Heart right ventricle (tissue), 16 donors: Measurements from ENCODE around the gene MYO18B. TPM values are rescaled to one million over a fixed set of nuclear protein-coding genes. Genes with fewer than 3 reads are reported as not detected.

ENCODE experiments used
- ATAC-seq, 8 donors: fragments of 200-7000 bp; cut with Tn5 transposase; one replicate each; pipeline ENCODE4 v1.9.1; 2020; ENCODE audit warnings: mild to moderate bottlenecking in 8 of 8, moderate library complexity in 8 of 8, moderate number of reproducible peaks in 1 of 8
- DNase-seq, 2 donors: peaks; one replicate each; pipeline ENCODE4 v3.0.0-alpha.2; 2020
- H3K27ac ChIP-seq, 10 donors: fragments of 200-600 bp; sonication (generic) in 2 of 10; one replicate each; pipeline versions ENCODE4 v1.5.0 to v1.8.0; 2020 to 2022; ENCODE audit warnings: mild to moderate bottlenecking in 3 of 10
- H3K27me3 ChIP-seq, 7 donors: fragments of 200-600 bp; one replicate each; pipeline ENCODE4 v1.8.0; 2021 to 2022; ENCODE audit warnings: mild to moderate bottlenecking in 2 of 7
- H3K36me3 ChIP-seq, 9 donors: fragments of 200-600 bp; sonication (generic) in 1 of 9; one replicate each; pipeline versions ENCODE4 v1.5.0 to v1.8.0; 2020 to 2022; ENCODE audit warnings: mild to moderate bottlenecking in 2 of 9
- H3K4me1 ChIP-seq, 9 donors: fragments of 200-600 bp; sonication (generic) in 1 of 9; one replicate each; pipeline versions ENCODE4 v1.5.0 to v1.8.0; 2020 to 2022; ENCODE audit warnings: mild to moderate bottlenecking in 4 of 9
- H3K4me3 ChIP-seq, 10 donors: fragments of 200-600 bp; sonication (generic) in 2 of 10; one replicate each; pipeline versions ENCODE4 v1.5.0 to v1.8.0; 2020 to 2022; ENCODE audit warnings: mild to moderate bottlenecking in 7 of 10, moderate library complexity in 2 of 10
- H3K9me3 ChIP-seq, 11 donors: fragments of 200-600 bp in 10 of 11; sonication (generic) in 2 of 11; one replicate each; pipeline versions ENCODE4 v1.5.0 to v1.8.0; 2013 to 2022; ENCODE audit warnings: mild to moderate bottlenecking in 2 of 11, control low read depth in 1 of 11, moderate library complexity in 1 of 11
- WGBS, 2 donors: extraction: QIAGEN DNeasy Blood & Tissue Kit; methylation state at CpG; one replicate each; pipeline ENCODE4 v1.1.7; 2013; ENCODE audit warnings: inconsistent platforms in 1 of 2; 5-methylcytosine and 5-hydroxymethylcytosine counted together
- intact Hi-C, 10 donors: fragments of 100-400 bp; cut with DNase I; formaldehyde crosslinking; loops; one replicate each; pipeline versions ENCODE4 v1.11.1 to v1.14.2; 2022
- long read RNA-seq, 3 donors: library from polyadenylated mRNA; unstranded; transcript quantifications; one replicate each; pipeline ENCODE4 v2.0.0, GENCODE V29; 2020 to 2021
- polyA plus RNA-seq, 2 donors: library from polyadenylated mRNA; stranded (reverse); fragments of 200-250 nt; gene quantifications; one replicate each; pipeline ENCODE4 v1.2.3, GENCODE V29; 2013
- total RNA-seq, 10 donors: library from RNA; stranded (reverse); fragmentation: NEBNext Ultra II Directional in 3 of 10; extraction: Animal tissue kit (Norgen Biotek cat#: 25700) in 3 of 10; gene quantifications; one replicate each; pipeline versions ENCODE4 v1.2.1 to v1.2.4, GENCODE V29; 2021 to 2023
- TF ChIP-seq, protein P1 (sequence below), 9 donors: fragments of 200-600 bp; sonication (generic) in 2 of 9; IDR thresholded peaks; one replicate each; pipeline versions ENCODE4 v1.5.0 to v1.8.0; 2021 to 2022; ENCODE audit warnings: antibody characterized with exemption in 9 of 9, mild to moderate bottlenecking in 5 of 9, moderate library complexity in 1 of 9
- donor health status: Arrhythmogenic right ventricular cardiomyopathy.
- donor health status: ischemic (EF 13 %, LVEDD 7.1; RV severe dilation, severe dysfunction).
- donor health status: healthy with polysubstance abuse.
- donor health status: DM: no; HTN: yes; CAD: no.
- donor health status: DM: no; HTN: no; CAD: no.
- donor health status: ischemic (EF 25% LVEDD 6.9; RV normal size, moderate dysfunction).
- donor health status: ischemic (EF 25% LVEDD 5.7; RV mildly dilated, moderate dysfunction).
- donor health status: healthy.
- donor health status: DM: yes; HTN: yes; CAD: no.
- donor health status: Ischemic cardiomyopathy.
- donor health status: ischemic (EF 35%, LVEDD 5.7; RV mildly dilated, moderate dysfunction).
- donor health status: nonischemic (EF 11% LVEDD 7.7; RV severe dilation, severe dysfunction).
- donor health status: DM: yes; HTN: yes; CAD: no.
- donor health status: PGD.
- donor health status: ischemic (EF 29% LVEDD 5.4; RV normal size, mild dysfunction).
- donor health status: nonischemic (EF 23%, LVEDD 6.1; RV moderate dilation, normal function).

MYO18B gene, protein sequence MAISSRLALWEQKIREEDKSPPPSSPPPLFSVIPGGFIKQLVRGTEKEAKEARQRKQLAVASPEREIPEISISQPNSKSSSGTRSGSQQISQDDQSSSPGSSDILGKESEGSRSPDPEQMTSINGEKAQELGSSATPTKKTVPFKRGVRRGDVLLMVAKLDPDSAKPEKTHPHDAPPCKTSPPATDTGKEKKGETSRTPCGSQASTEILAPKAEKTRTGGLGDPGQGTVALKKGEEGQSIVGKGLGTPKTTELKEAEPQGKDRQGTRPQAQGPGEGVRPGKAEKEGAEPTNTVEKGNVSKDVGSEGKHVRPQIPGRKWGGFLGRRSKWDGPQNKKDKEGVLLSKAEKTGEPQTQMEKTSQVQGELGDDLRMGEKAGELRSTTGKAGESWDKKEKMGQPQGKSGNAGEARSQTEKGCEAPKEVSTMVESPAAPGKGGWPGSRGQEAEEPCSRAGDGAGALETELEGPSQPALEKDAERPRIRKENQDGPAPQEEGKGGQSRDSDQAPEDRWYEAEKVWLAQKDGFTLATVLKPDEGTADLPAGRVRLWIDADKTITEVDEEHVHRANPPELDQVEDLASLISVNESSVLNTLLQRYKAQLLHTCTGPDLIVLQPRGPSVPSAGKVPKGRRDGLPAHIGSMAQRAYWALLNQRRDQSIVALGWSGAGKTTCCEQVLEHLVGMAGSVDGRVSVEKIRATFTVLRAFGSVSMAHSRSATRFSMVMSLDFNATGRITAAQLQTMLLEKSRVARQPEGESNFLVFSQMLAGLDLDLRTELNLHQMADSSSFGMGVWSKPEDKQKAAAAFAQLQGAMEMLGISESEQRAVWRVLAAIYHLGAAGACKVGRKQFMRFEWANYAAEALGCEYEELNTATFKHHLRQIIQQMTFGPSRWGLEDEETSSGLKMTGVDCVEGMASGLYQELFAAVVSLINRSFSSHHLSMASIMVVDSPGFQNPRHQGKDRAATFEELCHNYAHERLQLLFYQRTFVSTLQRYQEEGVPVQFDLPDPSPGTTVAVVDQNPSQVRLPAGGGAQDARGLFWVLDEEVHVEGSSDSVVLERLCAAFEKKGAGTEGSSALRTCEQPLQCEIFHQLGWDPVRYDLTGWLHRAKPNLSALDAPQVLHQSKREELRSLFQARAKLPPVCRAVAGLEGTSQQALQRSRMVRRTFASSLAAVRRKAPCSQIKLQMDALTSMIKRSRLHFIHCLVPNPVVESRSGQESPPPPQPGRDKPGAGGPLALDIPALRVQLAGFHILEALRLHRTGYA (N-terminal part only)
- 100 to 1,000 TPM; 124 to 407 (median 234) TPM for total RNA-seq
- polyA plus RNA-seq = 100 to 1,000 TPM; 111 to 184 TPM
- long read RNA-seq, donor 1, full-length matches to known transcripts = 10 of 126 reads
- long read RNA-seq, donor 1, partial matches to known transcripts = 100 of 126 reads
- long read RNA-seq, donor 1, other reads (novel, unspliced or antisense) = 16 of 126 reads
- long read RNA-seq, donor 2, full-length matches to known transcripts = 29 of 274 reads
- long read RNA-seq, donor 2, partial matches to known transcripts = 209 of 274 reads
- long read RNA-seq, donor 2, other reads (novel, unspliced or antisense) = 36 of 274 reads
- long read RNA-seq, donor 3, full-length matches to known transcripts = 4 of 176 reads
- long read RNA-seq, donor 3, partial matches to known transcripts = 137 of 176 reads
- long read RNA-seq, donor 3, other reads (novel, unspliced or antisense) = 35 of 176 reads

DNA sequence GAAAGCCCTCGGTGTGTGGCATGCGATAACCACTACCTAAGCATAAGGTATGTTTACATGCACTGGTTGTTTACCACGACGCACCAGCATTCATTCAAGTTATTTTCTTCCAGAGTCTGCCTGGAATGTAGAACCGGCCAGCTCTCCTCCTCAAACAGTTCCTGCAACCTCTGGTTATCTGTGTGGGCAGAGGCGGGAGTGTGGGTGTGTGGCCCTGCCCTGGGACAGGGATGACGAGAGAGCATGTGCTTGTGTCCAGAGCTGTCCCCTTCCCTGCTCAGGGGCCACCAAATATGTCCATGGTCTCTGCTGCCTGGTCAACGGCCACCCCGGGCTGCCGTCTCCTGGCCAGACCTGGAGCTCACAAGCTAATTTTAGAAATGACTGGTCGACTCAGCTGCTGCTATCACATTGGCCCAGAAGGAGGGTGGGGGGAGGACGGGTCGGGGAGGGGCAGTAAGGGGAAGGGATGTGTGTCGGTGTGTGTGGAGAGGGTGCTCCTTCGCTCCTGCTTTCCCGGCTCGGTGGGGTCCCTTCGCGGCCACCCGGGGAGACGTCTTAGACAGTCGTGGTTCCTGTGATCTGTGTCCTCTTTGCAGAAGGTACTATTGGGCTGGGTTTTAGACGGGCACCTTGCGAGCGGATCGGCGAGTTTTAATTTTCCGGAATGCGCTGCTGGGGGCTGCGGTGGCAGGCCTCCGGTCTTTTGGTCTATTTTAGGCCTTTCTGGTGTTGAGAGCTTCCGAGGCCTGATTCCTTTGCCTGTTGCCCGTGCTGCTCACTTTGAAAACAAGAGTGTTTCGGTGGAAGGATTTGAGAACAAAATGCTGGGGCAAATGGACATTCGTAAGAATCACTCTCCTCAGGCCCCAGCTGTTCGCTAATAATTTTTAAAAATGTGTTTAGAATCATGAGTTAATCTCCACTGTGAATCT lies at the start of gene MYO18B:
Gene MYO18B, plus strand, starts transcription at position 497 of the 935 bp plus-strand sequence. CDS start 18,905 bp downstream, outside the sequence.
- Histone ChIP-seq H3K9me3 (no peaks in the 10 kb centered on the region), H3K27me3 (peaks cover 0 to 3% (median 0%) of the 10 kb centered on the region in 7 donors), H3K4me3 (peak within 1 kb of the TSS; percentile 9 to 63 (median 51)), H3K36me3 (no peaks in the 10 kb centered on the region), H3K4me1 (peaks cover 0 to 26% (median 5%) of the 10 kb centered on the region in 9 donors), H3K27ac (peak within 1 kb of the TSS; percentile 75 to 96 (median 89))
- ATAC-seq = peak; percentile 90 to 96 (median 94)
- TF ChIP-seq, protein P1, sequence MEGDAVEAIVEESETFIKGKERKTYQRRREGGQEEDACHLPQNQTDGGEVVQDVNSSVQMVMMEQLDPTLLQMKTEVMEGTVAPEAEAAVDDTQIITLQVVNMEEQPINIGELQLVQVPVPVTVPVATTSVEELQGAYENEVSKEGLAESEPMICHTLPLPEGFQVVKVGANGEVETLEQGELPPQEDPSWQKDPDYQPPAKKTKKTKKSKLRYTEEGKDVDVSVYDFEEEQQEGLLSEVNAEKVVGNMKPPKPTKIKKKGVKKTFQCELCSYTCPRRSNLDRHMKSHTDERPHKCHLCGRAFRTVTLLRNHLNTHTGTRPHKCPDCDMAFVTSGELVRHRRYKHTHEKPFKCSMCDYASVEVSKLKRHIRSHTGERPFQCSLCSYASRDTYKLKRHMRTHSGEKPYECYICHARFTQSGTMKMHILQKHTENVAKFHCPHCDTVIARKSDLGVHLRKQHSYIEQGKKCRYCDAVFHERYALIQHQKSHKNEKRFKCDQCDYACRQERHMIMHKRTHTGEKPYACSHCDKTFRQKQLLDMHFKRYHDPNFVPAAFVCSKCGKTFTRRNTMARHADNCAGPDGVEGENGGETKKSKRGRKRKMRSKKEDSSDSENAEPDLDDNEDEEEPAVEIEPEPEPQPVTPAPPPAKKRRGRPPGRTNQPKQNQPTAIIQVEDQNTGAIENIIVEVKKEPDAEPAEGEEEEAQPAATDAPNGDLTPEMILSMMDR (IDR thresholded peaks at IDR 0.05) = no peak
- 38 to 49% methylated on average over 35 to 36 of the region's 36 CpGs for WGBS, 2 donors
- peak; percentile 70 to 84 for DNase-seq
- intact Hi-C loops = no loop called here

DNA sequence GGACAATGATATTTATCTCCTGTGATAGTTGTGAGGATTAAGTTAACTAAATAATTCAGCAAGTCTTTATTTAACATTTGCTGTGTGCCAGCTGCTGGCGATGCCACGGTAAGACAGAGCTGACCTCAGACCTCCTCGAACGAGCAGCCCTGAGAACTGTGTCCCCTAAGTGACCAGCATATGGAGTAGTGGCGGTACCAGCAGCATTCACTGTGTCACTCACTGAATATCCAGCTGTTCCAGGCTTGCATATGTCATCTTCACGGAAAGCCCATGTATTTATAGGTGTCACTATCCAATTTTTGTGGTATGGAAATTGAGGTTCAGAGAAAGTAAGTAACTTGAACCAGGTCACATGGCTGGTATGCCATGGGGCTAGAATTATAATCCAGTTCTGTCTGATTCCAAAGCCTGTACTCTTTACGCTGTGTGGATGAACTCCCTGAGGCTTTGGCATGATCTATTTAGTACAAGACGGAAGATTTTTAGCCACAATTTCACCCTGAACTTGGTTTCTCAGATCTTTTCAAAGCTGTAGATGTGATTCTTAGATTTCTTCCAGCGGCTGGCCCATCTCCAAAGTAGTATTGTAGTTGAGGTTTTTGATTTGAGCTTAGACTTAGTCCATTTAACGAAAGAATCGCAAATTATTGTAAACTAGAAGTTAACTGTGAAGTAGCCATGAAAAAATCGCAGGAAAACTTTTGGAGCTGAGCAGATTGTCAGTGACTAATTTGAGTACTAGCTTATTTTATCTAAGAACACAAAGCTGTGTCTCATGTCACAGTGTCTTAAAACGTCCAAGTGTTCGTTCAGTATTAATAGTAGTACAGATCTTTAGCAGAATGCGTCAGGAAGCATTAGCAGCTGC lies 49.4 kb upstream of the MYO18B start:
- DNase-seq (no peak), ATAC-seq (peak in 1 of 8 donors; percentile 24)
- intact Hi-C loops = loop anchor here in 3 of 10 donors (5.0 to 10.0 kb wide), 4 partner anchors 125 to 225 kb away; partner anchors contain the start of gene GRK3 (in 1 of the 3)
- 79 to 81% methylated on average over 15 of the region's 15 CpGs for WGBS, 2 donors
- Histone ChIP-seq H3K4me3 (no peak overlapping the region), H3K27ac (no peak overlapping the region), H3K36me3 (peaks cover 0 to 68% (median 0%) of the 10 kb centered on the region in 9 donors), H3K9me3 (no peaks in the 10 kb centered on the region), H3K4me1 (peaks cover 0 to 10% (median 8%) of the 10 kb centered on the region in 9 donors), H3K27me3 (no peaks in the 10 kb centered on the region)
- TF ChIP-seq, protein P1 (IDR thresholded peaks at IDR 0.05) = no peak
